ENCODE measurements around the gene PDE3B. TPM values are rescaled to one million over a fixed set of nuclear protein-coding genes. Genes with fewer than 3 reads are reported as not detected.
"Not testable (repeated sequence)": the region's sequence is repeated elsewhere in the genome, so short reads cannot be mapped to it uniquely, and the experiment has no call there.

The PDE3B gene
- total RNA-seq, 6 donors from 2014 or later: 19.3 to 62.7 (median 25.2) TPM

DNA sequence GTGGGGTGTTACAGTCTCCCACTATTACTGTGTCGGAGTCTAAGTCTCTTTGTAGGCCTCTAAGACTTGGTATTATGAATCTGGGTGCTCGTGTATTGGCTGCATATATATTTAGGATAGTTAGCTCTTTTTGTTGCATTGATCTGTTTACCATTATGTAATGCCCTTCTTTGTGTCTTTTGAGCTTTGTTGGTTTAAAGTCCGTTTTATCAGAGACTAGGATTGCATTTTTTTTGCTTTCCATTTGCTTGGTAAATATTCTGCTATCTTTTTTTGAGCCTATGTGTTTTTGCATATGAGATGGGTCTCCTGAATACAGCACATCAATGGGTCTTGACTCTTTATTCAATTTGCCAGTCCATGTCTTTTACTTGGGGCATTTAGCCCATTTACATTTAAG lies 97.6 kb downstream of the PDE3B start:
- Histone ChIP-seq H3K27me3 (no peaks in the 10 kb centered on the region), H3K27ac (no peak overlapping the region), H3K36me3 (no peaks in the 10 kb centered on the region), H3K4me3 (no peak overlapping the region), H3K4me1 (peaks cover 0 to 10% (median 1%) of the 10 kb centered on the region in 4 donors), H3K9me3 (no peaks in the 10 kb centered on the region)
- DNase-seq (no peak), ATAC-seq (ENCODE audit: low FRiP score in 2 of 2) (no peak)
- WGBS, 2 donors: 86 to 90% methylated on average over 3 of the region's 3 CpGs
- TF ChIP-seq POLR2A (IDR thresholded peaks at IDR 0.05): no peak
- TF ChIP-seq EP300 (IDR thresholded peaks at IDR 0.05): no peak
- no peak for TF ChIP-seq POLR2AphosphoS5 (IDR thresholded peaks at IDR 0.05)
- TF ChIP-seq, protein P1, sequence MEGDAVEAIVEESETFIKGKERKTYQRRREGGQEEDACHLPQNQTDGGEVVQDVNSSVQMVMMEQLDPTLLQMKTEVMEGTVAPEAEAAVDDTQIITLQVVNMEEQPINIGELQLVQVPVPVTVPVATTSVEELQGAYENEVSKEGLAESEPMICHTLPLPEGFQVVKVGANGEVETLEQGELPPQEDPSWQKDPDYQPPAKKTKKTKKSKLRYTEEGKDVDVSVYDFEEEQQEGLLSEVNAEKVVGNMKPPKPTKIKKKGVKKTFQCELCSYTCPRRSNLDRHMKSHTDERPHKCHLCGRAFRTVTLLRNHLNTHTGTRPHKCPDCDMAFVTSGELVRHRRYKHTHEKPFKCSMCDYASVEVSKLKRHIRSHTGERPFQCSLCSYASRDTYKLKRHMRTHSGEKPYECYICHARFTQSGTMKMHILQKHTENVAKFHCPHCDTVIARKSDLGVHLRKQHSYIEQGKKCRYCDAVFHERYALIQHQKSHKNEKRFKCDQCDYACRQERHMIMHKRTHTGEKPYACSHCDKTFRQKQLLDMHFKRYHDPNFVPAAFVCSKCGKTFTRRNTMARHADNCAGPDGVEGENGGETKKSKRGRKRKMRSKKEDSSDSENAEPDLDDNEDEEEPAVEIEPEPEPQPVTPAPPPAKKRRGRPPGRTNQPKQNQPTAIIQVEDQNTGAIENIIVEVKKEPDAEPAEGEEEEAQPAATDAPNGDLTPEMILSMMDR (IDR thresholded peaks at IDR 0.05): no peak

DNA sequence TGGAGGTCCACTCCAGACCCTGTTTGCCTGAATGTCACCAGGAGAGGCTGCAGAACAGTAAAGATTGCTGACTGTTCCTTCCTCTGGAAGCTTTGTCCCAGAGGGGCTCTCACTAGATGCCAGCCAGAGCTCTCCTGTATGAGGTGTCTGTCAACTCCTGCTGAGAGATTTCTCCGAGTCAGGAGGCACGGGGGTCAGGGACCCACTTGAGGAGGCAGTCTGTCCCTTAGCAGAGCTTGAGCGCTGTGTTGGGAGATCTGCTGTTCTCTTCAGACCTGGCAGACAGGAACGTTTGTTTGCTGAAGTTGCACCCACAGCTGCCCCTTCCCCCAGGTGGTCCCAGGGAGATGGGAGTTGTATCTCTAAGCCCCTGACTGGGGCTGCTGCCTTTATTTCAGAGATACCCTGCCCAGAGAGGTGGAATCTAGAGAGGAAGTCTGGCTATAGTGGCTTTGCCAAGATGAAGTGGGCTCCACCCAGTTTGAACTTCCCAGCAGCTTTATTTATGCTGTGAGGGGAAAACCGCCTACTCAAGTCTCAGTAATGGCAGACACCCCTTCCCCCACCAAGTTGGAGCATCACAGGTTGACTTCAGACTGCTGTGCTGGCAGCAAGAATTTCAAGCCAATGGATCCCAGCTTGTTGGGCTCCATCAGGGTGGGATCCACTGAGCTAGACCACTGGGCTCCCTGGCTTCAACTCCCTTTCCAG lies 99.4 kb downstream of the PDE3B start:
- ATAC-seq (ENCODE audit: low FRiP score in 2 of 2) (no peak), DNase-seq (no peak)
- Histone ChIP-seq H3K9me3 (no peaks in the 10 kb centered on the region), H3K4me1 (peaks cover 0 to 10% (median 4%) of the 10 kb centered on the region in 4 donors), H3K36me3 (no peaks in the 10 kb centered on the region), H3K27me3 (no peaks in the 10 kb centered on the region), H3K27ac (peak overlapping the region in 1 of 4 donors; percentile 47), H3K4me3 (no peak overlapping the region)
- WGBS, 2 donors: 68 to 100% methylated on average over 1 to 5 of the region's 5 CpGs
- TF ChIP-seq POLR2AphosphoS5 (IDR thresholded peaks at IDR 0.05): no peak
- no peak for TF ChIP-seq POLR2A (IDR thresholded peaks at IDR 0.05)
- TF ChIP-seq EP300 (IDR thresholded peaks at IDR 0.05): no peak
- TF ChIP-seq, protein P1 (IDR thresholded peaks at IDR 0.05): no peak

DNA sequence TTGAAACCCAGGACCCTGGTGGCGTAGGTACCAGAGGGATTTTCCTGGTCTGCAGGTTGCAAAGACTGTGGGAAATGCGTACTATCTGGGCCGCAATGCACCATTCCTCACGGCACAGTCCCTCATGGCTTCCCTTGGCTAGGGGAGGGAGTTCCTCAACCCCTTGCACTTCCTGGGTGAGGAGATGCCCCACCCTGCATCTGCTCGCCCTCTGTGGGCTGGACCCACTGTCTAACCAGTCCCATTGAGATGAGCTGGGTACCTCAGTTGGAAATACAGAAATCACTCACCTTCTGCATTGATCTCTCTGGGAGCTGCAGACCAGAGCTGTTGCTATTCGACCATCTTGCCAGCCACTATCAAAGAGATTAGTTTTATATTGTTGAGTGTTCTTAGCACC lies 100.1 kb downstream of the PDE3B start:
- peaks cover 0 to 10% (median 4%) of the 10 kb centered on the region in 4 donors for H3K4me1 ChIP-seq
- DNase-seq; H3K4me3 ChIP-seq; H3K9me3 ChIP-seq; ATAC-seq (ENCODE audit: low FRiP score in 2 of 2); H3K27ac ChIP-seq; H3K27me3 ChIP-seq; H3K36me3 ChIP-seq: not testable (repeated sequence)
- 84 to 89% methylated on average over 5 to 6 of the region's 6 CpGs for WGBS, 2 donors

DNA sequence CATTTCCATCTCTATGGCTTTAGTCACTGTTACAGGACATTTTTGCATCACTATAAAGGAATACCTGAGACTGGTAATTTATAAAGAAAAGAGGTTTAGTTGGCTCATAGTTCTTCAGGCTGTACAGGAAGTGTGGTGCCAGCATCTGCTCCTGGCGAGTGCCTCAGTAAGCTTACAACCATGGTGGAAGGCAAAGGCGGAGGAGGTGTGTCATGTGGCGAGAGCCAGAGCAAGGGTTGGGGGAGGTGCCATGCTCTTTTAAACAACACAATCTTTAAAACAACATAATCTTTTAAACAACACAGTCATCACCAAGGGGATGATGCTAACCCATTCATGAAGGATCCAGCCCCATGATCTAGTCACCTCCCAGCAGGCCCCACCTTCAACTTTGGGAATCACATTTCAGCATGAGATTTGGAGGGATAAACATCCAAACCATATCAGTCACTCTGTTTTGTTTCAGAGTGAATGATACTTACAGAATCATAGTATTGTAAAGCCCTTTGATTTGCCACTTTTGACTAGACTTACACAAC lies 103.3 kb downstream of the PDE3B start:
- 83 to 96% methylated on average over 3 of the region's 3 CpGs for WGBS, 2 donors
- H3K4me3 ChIP-seq: no peak overlapping the region
- no peaks in the 10 kb centered on the region for H3K27me3 ChIP-seq
- H3K9me3 ChIP-seq: no peaks in the 10 kb centered on the region
- no peak for TF ChIP-seq POLR2AphosphoS5 (IDR thresholded peaks at IDR 0.05)
- TF ChIP-seq POLR2A (IDR thresholded peaks at IDR 0.05): no peak
- TF ChIP-seq EP300 (IDR thresholded peaks at IDR 0.05): no peak
- TF ChIP-seq, protein P1 (IDR thresholded peaks at IDR 0.05): no peak
- H3K27ac ChIP-seq: no peak overlapping the region
- ATAC-seq (ENCODE audit: low FRiP score in 2 of 2) (no peak), DNase-seq (no peak)
- H3K4me1 ChIP-seq: peaks cover 0 to 19% (median 7%) of the 10 kb centered on the region in 4 donors
- no peaks in the 10 kb centered on the region for H3K36me3 ChIP-seq

DNA sequence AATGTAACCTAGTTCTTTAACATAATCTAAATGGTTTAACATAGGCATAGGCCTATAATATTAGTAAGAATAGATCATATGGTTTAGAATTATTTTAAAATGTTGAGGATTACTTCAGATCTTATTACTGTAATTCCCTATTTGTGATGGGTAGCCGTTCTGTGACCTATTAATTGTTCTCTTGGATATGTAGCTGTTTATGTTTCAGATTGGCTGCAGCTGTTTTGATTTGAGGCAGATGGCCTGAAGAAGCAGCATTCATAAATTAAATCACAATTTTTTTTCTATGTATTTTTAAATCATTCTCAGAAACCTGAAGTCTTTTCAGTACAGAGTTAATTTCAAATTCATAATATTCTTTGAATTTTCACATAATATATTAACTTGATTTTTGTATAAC lies 104.5 kb downstream of the PDE3B start:
- H3K9me3 ChIP-seq: no peaks in the 10 kb centered on the region
- no peak overlapping the region for H3K4me3 ChIP-seq
- no peak for DNase-seq
- H3K27me3 ChIP-seq: no peaks in the 10 kb centered on the region
- ATAC-seq (ENCODE audit: low FRiP score in 2 of 2): no peak
- H3K36me3 ChIP-seq: no peaks in the 10 kb centered on the region
- no peak overlapping the region for H3K27ac ChIP-seq
- TF ChIP-seq POLR2A (IDR thresholded peaks at IDR 0.05) (no peak), POLR2AphosphoS5 (IDR thresholded peaks at IDR 0.05) (no peak), EP300 (IDR thresholded peaks at IDR 0.05) (no peak)
- TF ChIP-seq, protein P1 (IDR thresholded peaks at IDR 0.05): no peak
- WGBS, 2 donors: 50 to 66% methylated on average over 1 of the region's 1 CpG
- H3K4me1 ChIP-seq: peaks cover 4 to 25% (median 8%) of the 10 kb centered on the region in 4 donors

Data from upper lobe of left lung (tissue), 6 donors.